GM13977 (cell line): ENCODE results near the gene NFATC2.

ENCODE experiments used
- DNase-seq: peaks from one replicate; pipeline ENCODE4 v3.0.0; 2012; ENCODE audit warnings: low spot score
- in situ Hi-C: fragments of 300-500 bp; cut with MboI; formaldehyde crosslinking; loops from one replicate; pipeline ENCODE4 v1.12.0; 2022; ENCODE audit warnings: low sequenced_read_pairs, low pct_unique_long_range_greater_than_20kb, mixed read lengths, inconsistent platforms; ENCODE audit not compliant: unreplicated experiment
- TF ChIP-seq, protein P1 (sequence below): IDR thresholded peaks from 2 replicates; pipeline ENCODE4 v1.5.1; 2012; ENCODE audit warnings: mild to moderate bottlenecking, control low read depth; ENCODE audit not compliant: insufficient read depth; ENCODE audit errors: extremely low read depth, missing control alignments

NFATC2 gene

DNA sequence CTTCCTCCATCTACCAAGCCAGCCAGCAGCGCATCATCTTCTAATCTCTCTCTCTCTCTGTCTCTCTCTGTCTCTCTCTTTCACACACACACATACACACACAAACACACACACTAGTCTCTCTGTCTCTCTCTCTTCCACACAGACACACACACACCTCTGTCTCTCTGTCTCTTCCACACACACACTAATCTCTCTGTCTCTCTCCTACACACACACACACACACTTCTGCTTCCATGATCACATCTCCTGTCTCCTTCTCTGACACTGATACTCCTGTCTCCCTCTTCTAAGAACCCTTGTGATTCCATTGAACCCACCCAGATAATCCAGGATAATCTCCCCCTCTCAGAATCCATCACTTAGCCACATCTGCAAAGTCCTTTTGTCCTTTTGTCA, 181.3 kb downstream of the NFATC2 start:
- TF ChIP-seq, protein P1, sequence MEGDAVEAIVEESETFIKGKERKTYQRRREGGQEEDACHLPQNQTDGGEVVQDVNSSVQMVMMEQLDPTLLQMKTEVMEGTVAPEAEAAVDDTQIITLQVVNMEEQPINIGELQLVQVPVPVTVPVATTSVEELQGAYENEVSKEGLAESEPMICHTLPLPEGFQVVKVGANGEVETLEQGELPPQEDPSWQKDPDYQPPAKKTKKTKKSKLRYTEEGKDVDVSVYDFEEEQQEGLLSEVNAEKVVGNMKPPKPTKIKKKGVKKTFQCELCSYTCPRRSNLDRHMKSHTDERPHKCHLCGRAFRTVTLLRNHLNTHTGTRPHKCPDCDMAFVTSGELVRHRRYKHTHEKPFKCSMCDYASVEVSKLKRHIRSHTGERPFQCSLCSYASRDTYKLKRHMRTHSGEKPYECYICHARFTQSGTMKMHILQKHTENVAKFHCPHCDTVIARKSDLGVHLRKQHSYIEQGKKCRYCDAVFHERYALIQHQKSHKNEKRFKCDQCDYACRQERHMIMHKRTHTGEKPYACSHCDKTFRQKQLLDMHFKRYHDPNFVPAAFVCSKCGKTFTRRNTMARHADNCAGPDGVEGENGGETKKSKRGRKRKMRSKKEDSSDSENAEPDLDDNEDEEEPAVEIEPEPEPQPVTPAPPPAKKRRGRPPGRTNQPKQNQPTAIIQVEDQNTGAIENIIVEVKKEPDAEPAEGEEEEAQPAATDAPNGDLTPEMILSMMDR, result no peak
- no peak for DNase-seq
- in situ Hi-C loops, result no loop called here

DNA sequence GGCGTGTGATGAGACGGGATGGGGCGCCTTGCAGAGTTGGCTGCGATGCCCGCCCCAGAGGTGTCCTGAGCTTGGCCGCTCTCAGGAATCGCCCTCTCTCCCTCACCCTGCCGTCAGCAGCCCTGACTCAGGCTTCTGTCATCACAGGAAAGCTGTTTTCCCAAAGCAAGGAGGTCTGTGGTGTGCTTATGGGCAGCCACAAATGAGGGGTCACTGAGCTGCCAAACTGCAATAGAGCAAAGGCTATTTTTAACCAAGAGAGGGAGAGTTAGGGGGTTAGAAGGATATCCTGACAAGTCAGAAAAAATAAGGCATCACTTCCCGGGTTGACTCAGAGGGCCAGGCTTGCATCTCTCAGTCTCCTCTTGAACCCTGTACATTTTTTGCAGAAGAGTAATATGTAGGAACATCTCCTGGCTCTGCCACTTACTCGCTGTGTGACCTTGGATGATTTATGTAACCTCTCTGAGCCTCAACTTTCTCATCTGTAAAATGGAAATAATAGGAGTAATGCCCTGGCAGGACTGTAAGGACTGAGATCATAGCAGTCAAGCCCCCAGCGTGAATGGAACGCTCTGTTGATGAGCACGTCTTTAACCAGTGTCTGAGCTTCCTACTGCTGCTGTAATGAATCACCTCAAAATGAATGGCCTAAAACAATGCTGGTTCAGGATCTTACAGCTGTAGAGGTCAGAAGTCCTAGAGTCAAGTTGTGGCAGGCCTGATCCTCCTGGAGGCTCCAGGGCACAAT, 181.9 kb downstream of the NFATC2 start:
- no peak for DNase-seq
- in situ Hi-C loops, result no loop called here
- TF ChIP-seq, protein P1, result no peak

DNA sequence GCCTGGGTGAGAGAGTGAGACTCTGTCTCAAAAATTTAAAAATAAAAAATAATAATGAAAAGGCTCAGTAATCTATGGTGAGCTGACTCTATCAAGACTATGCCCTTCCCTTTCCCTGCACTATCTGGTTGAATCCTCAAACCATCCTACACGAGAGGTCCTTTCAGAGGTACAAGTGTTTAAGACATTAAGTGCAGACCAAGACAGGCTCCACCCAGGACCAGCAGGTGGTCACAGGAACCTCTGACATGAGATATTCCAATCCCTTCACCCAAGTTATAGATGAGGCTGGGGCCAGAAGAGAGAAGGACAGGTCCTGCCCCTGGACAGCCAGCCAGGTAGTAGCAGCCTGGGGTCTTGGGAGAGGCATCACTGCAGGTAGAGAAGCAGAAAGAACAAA, 182.6 kb downstream of the NFATC2 start:
- in situ Hi-C loops, result no loop called here
- TF ChIP-seq, protein P1, result no peak
- no peak for DNase-seq

DNA sequence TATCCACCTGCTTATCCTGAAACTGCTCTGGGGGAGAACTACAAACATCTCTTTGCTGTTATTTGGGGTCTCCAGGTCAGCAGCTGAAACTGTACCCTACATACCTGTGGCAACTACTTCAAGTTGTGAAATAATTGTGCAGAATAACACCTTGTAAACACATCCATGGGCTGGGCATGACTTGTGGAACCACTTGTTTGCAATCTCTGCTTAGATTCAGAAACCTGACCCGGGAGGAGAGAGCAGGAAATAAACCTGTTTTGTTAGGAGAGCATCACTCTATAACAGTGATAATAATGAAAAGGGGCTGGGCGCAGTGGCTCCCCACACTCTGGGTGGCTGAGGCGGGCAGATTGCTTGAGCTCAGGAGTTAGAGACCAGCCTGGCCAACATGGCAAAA, 183.1 kb downstream of the NFATC2 start:
- no peak for DNase-seq
- in situ Hi-C loops, result no loop called here
- TF ChIP-seq, protein P1, result no peak

DNA sequence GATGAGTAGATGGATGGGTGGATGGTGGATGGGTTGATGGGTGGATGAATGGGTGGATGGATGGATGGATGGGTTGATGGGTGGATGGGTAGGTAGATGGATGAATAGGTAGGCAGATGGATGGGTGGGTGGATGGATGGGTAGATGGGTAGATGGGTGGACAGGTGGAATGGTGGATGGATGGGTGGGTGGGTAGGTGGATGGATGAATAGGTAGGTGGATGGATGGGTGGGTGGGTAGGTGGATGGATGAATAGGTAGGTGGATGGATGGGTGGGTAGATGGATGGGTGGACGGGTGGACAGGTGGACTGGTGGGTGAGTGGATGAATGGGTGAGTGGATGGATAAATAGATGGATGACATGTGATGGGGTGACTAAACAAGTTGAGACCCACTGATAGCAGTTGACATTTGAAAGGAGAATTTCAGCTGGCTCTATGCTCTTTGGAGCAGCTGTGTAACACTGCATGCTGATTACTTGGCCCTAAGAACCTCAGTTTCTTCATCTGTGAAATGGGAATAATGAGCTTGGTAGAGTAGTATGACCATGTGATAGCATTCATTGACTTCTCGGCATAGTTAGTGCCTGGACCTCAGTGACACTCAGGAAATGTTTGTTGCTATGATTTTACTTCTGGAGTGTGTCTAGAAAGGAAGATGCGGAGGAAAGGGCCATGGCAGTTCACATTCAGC, 184.3 kb downstream of the NFATC2 start:
- in situ Hi-C loops, result no loop called here
- TF ChIP-seq, protein P1, result no peak
- DNase-seq, result no peak

DNA sequence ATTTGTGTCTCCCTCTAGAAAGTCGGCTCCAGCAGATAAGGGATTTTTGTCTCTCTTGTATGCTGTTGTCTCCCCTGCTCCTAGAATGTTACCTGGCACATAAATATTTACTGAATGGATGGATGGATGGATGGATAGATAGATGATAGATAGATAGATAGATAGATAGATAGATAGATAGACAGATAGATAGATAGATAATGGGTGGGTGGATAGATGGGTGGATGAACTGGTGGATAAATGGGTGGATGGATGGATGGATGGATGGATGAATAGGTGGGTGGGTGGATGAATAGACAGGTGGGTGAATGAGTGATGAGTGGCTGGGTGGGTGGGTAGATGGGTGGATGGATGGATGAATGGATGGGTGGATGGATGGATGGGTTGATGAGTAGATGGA, 185.0 kb downstream of the NFATC2 start:
- no peak for DNase-seq
- TF ChIP-seq, protein P1, result no peak
- in situ Hi-C loops, result no loop called here
